ENCODE results near the gene SKP1.
"Not testable (repeated sequence)": the region's sequence is repeated elsewhere in the genome, so short reads cannot be mapped to it uniquely, and the experiment has no call there.

- not testable (repeated sequence) for TF ChIP-seq CTCF (IDR thresholded peaks at IDR 0.05; ENCODE audit: low read depth, low read length, missing input control); RAD21 (IDR thresholded peaks at IDR 0.05); EGR1 (IDR thresholded peaks at IDR 0.05; ENCODE audit: low read depth in 2 of 2); SP1 (IDR thresholded peaks at IDR 0.05); YY1 (IDR thresholded peaks at IDR 0.05); TAF1 (conservative IDR thresholded peaks at IDR 0.05); ATF3 (IDR thresholded peaks at IDR 0.05); REST (IDR thresholded peaks at IDR 0.05); ZBTB33 (IDR thresholded peaks at IDR 0.05); JUND (IDR thresholded peaks at IDR 0.05); GABPA (IDR thresholded peaks at IDR 0.05 in 1 of 2, conservative IDR thresholded peaks at IDR 0.05 in 1 of 2); MAX (IDR thresholded peaks at IDR 0.05); HNF4G (IDR thresholded peaks at IDR 0.05); HNF4A (conservative IDR thresholded peaks at IDR 0.05)
Measured at GRCh38 chr5:134211263-134212031, 34.7 kb upstream of the SKP1 start.

Data from liver (tissue), 3 donors.